Ishikawa (cell line): ENCODE results near the gene VBP1.

ENCODE experiments used
- EGR1 ChIP-seq: IDR thresholded peaks from 2 replicates; pipeline ENCODE4 v1.6.1; 2012
- EP300 ChIP-seq: IDR thresholded peaks from 2 replicates; pipeline ENCODE4 v1.6.1; 2012; ENCODE audit warnings: borderline replicate concordance
- YY1 ChIP-seq: IDR thresholded peaks from 2 replicates; pipeline ENCODE4 v1.6.1; 2012; ENCODE audit warnings: low read depth
- ZBTB7A ChIP-seq: IDR thresholded peaks from 2 replicates; pipeline ENCODE4 v1.6.1; 2012; ENCODE audit warnings: low read depth

GRCh38 chrX:155266439-155266838 lies 50.2 kb downstream of the VBP1 start:
- TF ChIP-seq EGR1 = no peak
- TF ChIP-seq EP300 = no peak
- no peak for TF ChIP-seq ZBTB7A
- TF ChIP-seq YY1 = no peak
